GM21515 (cell line): ENCODE measurements around the gene MCRIP2.

Source experiments
- ATAC-seq: cut with Tn5 transposase; IDR thresholded peaks from one replicate; pipeline ENCODE4 v1.9.1; 2021; ENCODE audit not compliant: unreplicated experiment

Gene MCRIP2

DNA sequence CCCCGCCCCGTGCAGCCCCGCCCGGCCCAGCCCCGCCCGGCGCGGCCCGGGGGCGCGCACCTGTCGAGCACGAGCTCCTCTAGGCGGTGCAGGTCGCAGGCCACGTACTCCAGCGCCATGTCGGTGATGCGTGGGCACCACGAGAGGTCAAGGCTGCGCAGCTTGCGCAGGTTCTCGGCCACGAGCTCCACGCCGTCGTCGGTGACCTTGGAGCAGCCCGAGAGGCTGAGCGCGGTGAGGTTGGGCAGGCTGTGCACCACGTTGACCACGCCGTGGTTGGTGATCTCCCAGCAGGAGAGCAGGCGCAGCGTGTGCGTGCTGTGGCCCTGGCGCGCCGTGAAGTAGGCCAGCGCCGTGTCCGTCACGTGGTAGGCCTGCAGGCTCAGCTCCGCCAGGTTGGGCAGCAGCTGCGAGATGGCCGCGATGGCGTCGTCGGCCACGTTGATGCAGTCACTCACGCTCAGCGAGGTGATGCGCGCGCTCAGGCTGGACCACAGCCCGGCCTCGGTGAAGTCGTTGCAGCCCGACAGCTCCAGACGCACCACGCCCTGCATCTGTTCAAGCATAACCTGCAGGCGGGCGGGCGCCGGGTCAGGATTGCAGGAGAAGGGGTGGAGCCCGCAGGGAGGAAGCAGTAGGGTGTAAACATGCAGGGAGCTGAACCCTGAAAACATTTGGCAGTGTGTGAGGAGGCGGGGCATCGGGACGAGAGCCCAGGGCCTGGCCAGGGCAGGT lies 53.9 kb downstream of the MCRIP2 start:
- ATAC-seq: no peak
